IMR-90 (cell line): Measurements from ENCODE around the gene ZNF888. TPM values are rescaled to one million over a fixed set of nuclear protein-coding genes. Genes with fewer than 3 reads are reported as not detected.

Experiments
- ATAC-seq: fragments of 200-7000 bp; cut with Tn5 transposase; 2 replicates; pipeline ENCODE4 v1.9.1; 2020; ENCODE audit warnings: low read depth, mild to moderate bottlenecking, moderate library complexity
- BruUV-seq: library from RNA; stranded (reverse); fragments of 400-500 nt; replicated peaks from 2 replicates; lab custom pipeline; 2021; lab: Mats Ljungman, UMichigan
- CTCF ChIA-PET: fragments of 300-600 bp; formaldehyde crosslinking; extraction: SDS; loops from one replicate; lab custom pipeline; 2021; ENCODE audit warnings: antibody characterized with exemption; lab: Yijun Ruan, JAX
- POLR2A ChIA-PET: fragments of 300-600 bp; sonication (Branson Sonifier 250); formaldehyde crosslinking; loops from one replicate; lab custom pipeline; 2022; ENCODE audit warnings: antibody characterized with exemption; ENCODE audit not compliant: unreplicated experiment; lab: Charles Lee
- DNase-seq: peaks from one replicate; pipeline ENCODE4 v3.0.0; 2013
- H2AFZ ChIP-seq: replicated peaks from 2 replicates; pipeline ENCODE3; 2013; ENCODE audit warnings: low read length, mild to moderate bottlenecking; ENCODE audit not compliant: poor library complexity
- H2AK5ac ChIP-seq: 2 replicates; pipeline ENCODE4 v1.6.1; 2013; ENCODE audit warnings: low read depth, low read length, inconsistent platforms
- H2AK9ac ChIP-seq: replicated peaks from 2 replicates; pipeline ENCODE3; 2013; ENCODE audit warnings: mild to moderate bottlenecking, low read depth, low read length, moderate library complexity; ENCODE audit not compliant: poor library complexity
- H2BK120ac ChIP-seq: 2 replicates; pipeline ENCODE4 v1.6.1; 2013; ENCODE audit warnings: low read depth, low read length, inconsistent platforms
- H2BK15ac ChIP-seq: 3 replicates; pipeline ENCODE4 v1.6.1; 2013; ENCODE audit warnings: low read depth, low read length, inconsistent platforms
- H2BK20ac ChIP-seq: 2 replicates; pipeline ENCODE4 v1.6.1; 2013; ENCODE audit warnings: low read depth, mild to moderate bottlenecking, inconsistent platforms, low read length, moderate library complexity
- H2BK5ac ChIP-seq: 2 replicates; pipeline ENCODE4 v1.6.1; 2013; ENCODE audit warnings: mild to moderate bottlenecking, low read depth, low read length, inconsistent platforms; ENCODE audit not compliant: poor library complexity, severe bottlenecking
- H3K14ac ChIP-seq: replicated peaks from 2 replicates; pipeline ENCODE4 v1.6.1; 2013; ENCODE audit warnings: low read depth, low read length, inconsistent platforms
- H3K18ac ChIP-seq: 2 replicates; pipeline ENCODE4 v1.6.1; 2013; ENCODE audit warnings: low read depth, low read length, control low read depth
- H3K23ac ChIP-seq: 2 replicates; pipeline ENCODE4 v1.6.1; 2013; ENCODE audit warnings: low read depth, low read length, inconsistent platforms
- H3K27ac ChIP-seq: 2 replicates; pipeline ENCODE4 v1.5.1; 2013; ENCODE audit warnings: mild to moderate bottlenecking, control low read depth, low read length; ENCODE audit not compliant: insufficient read depth
- H3K27me3 ChIP-seq: 2 replicates; pipeline ENCODE4 v1.6.1; 2013; ENCODE audit warnings: low read length; ENCODE audit not compliant: control insufficient read depth, insufficient read depth
- H3K36me3 ChIP-seq: 2 replicates; pipeline ENCODE4 v1.6.1; 2013; ENCODE audit warnings: low read length, mixed read lengths; ENCODE audit not compliant: control insufficient read depth, insufficient read depth
- H3K4ac ChIP-seq: 2 replicates; pipeline ENCODE4 v1.6.1; 2013; ENCODE audit warnings: low read depth, low read length, inconsistent platforms
- H3K4me1 ChIP-seq: 2 replicates; pipeline ENCODE4 v1.6.1; 2013; ENCODE audit warnings: low read length, mixed read lengths; ENCODE audit not compliant: control insufficient read depth, insufficient read depth
- H3K4me2 ChIP-seq: 2 replicates; pipeline ENCODE4 v1.6.1; 2013; ENCODE audit warnings: low read depth, mild to moderate bottlenecking, control low read depth, low read length, moderate library complexity
- H3K4me3 ChIP-seq: 2 replicates; pipeline ENCODE4 v1.5.1; 2013; ENCODE audit warnings: low read depth, mild to moderate bottlenecking, control low read depth, low read length, moderate library complexity; ENCODE audit not compliant: insufficient read depth
- H3K56ac ChIP-seq: 2 replicates; pipeline ENCODE4 v1.6.1; 2013; ENCODE audit warnings: low read length, inconsistent platforms; ENCODE audit not compliant: insufficient read depth; ENCODE audit errors: extremely low read depth
- H3K79me1 ChIP-seq, 2 experiments: 2 replicates each; pipeline ENCODE4 v1.6.1; 2013; ENCODE audit warnings: low read length in 2 of 2, inconsistent platforms in 1 of 2, low read depth in 1 of 2
- H3K9ac ChIP-seq: 2 replicates; pipeline ENCODE4 v1.6.1; 2013; ENCODE audit warnings: low read depth, low read length, control low read depth
- H3K9me1 ChIP-seq: 2 replicates; pipeline ENCODE4 v1.6.1; 2013; ENCODE audit warnings: low read length, inconsistent platforms; ENCODE audit not compliant: insufficient read depth
- H3K9me3 ChIP-seq: 2 replicates; pipeline ENCODE4 v1.6.1; 2013; ENCODE audit warnings: low read length; ENCODE audit not compliant: control insufficient read depth, insufficient read depth
- H4K20me1 ChIP-seq: 2 replicates; pipeline ENCODE4 v1.6.1; 2013; ENCODE audit warnings: low read length, inconsistent platforms; ENCODE audit not compliant: insufficient read depth
- H4K5ac ChIP-seq: 2 replicates; pipeline ENCODE4 v1.6.1; 2013; ENCODE audit warnings: mild to moderate bottlenecking, low read depth, low read length, control low read depth
- H4K8ac ChIP-seq, 2 experiments: 2 replicates each; pipeline ENCODE4 v1.6.1; 2013; ENCODE audit warnings: low read depth in 2 of 2, low read length in 2 of 2, control low read depth in 1 of 2, inconsistent platforms in 1 of 2
- H4K91ac ChIP-seq: 2 replicates; pipeline ENCODE4 v1.6.1; 2013; ENCODE audit warnings: low read depth, low read length, inconsistent platforms; ENCODE audit not compliant: insufficient read depth
- MAZ ChIP-seq: IDR thresholded peaks from 2 replicates; pipeline ENCODE4 v1.6.1; 2012; ENCODE audit warnings: low read depth, mild to moderate bottlenecking, low read length, improper control_type of control experiment, moderate library complexity, borderline replicate concordance
- MXI1 ChIP-seq: IDR thresholded peaks from 2 replicates; pipeline ENCODE4 v1.6.1; 2012; ENCODE audit warnings: low read depth, mild to moderate bottlenecking, low read length, moderate library complexity, borderline replicate concordance
- POLR2A ChIP-seq: IDR thresholded peaks from 2 replicates; pipeline ENCODE4 v1.6.1; 2012; ENCODE audit warnings: mild to moderate bottlenecking, low read depth, low read length
- RAD21 ChIP-seq: IDR thresholded peaks from 2 replicates; pipeline ENCODE4 v1.6.1; 2012; ENCODE audit warnings: low read length, improper control_type of control experiment
- SMC3 ChIP-seq: fragments of 150-350 bp; IDR thresholded peaks from 2 replicates; pipeline ENCODE4 v1.6.1; 2016; ENCODE audit warnings: low read depth, mild to moderate bottlenecking, antibody characterized with exemption, low read length, moderate library complexity
- WGBS, 2 experiments: methylation state at CpG; one replicate each; pipeline versions ENCODE4 v1.1.5 to v1.1.7; 2013; ENCODE audit warnings: missing lambda C conversion rate in 2 of 2; ENCODE audit not compliant: insufficient read length in 1 of 2; ENCODE audit errors: extremely low coverage in 2 of 2; 5-methylcytosine and 5-hydroxymethylcytosine counted together
- dilution Hi-C: fragments of 300-500 bp; cut with HindIII; formaldehyde crosslinking; loops from one replicate; pipeline ENCODE4 v1.14.3; 2018; ENCODE audit warnings: low sequenced_read_pairs; ENCODE audit not compliant: unreplicated experiment
- in situ Hi-C: fragments of 300-500 bp; cut with MboI; formaldehyde crosslinking; loops from 3 replicates; pipeline ENCODE4 v1.14.3; 2019; ENCODE audit warnings: low sequenced_read_pairs, inconsistent platforms, mixed read lengths
- intact Hi-C: fragments of 100-400 bp; cut with micrococcal nuclease; formaldehyde crosslinking; loops from 2 replicates; pipeline ENCODE4 v1.10.0; 2022
- polyA plus RNA-seq, 3 experiments: library from polyadenylated mRNA; depleted of rRNA; stranded (reverse); fragments of >200 nt; gene quantifications; 2 replicates each; pipeline ENCODE4 v1.2.3, GENCODE V29; 2012; ENCODE audit warnings: low replicate concordance in 1 of 3
- total RNA-seq: library from RNA; depleted of rRNA; stranded (reverse); fragments of >200 nt; gene quantifications from 2 replicates; pipeline ENCODE4 v1.2.3, GENCODE V29; 2012

The ZNF888 gene
- total and polyA plus RNA-seq, 2 of the 4 experiments (the other 2 are of a cell fraction), result 0.82 to 6.1 TPM

GRCh38 chr19:52956917-52957316, 33.7 kb upstream of the ZNF888 start:
- Histone ChIP-seq H4K20me1 (no peaks in the 10 kb centered on the region; the same call in 1 of the 2 replicates), H3K27ac (no peak overlapping the region), H3K56ac (no peak overlapping the region), H3K9me1 (no peaks in the 10 kb centered on the region), H3K9me3 (peaks cover 27% of the 10 kb centered on the region), H2BK20ac (no peak overlapping the region), H3K4me3 (no peak overlapping the region), H2BK5ac (no peak overlapping the region), H2BK120ac (no peak overlapping the region), H2BK15ac (no peak overlapping the region), H3K18ac (no peak overlapping the region), H3K9ac (no peak overlapping the region), H4K5ac (no peak overlapping the region), H3K27me3 (no peaks in the 10 kb centered on the region), H4K8ac (no peak overlapping the region), H3K23ac (no peak overlapping the region), H3K4me2 (no peak overlapping the region), H3K79me1 (peaks cover 10 to 24% of the 10 kb centered on the region in 2 experiments), H3K36me3 (peaks cover 30% of the 10 kb centered on the region), H3K14ac (no peak overlapping the region), H2AK5ac (no peak overlapping the region), H4K91ac (no peak overlapping the region), H2AK9ac (no peak overlapping the region), H2AFZ (no peak overlapping the region), H3K4ac (no peak overlapping the region), H3K4me1 (0 out of 2 replicates have a peak, but pooled peaks cover 2% of the 10 kb centered on the region)
- WGBS, 2 experiments, result 98% methylated on average over 8 of the region's 10 CpGs; no CpG with 5 or more reads in 1 of the 2 experiments
- dilution Hi-C loops, result no loop called here
- in situ Hi-C loops, result no loop called here
- ATAC-seq (no peak), DNase-seq (no peak)
- no TSS peak for BruUV-seq
- intact Hi-C loops, result no loop called here
- CTCF ChIA-PET, result no interaction called here
- POLR2A ChIA-PET, result no interaction called here
- TF ChIP-seq POLR2A, result no peak
- TF ChIP-seq MAZ, result no peak
- TF ChIP-seq MXI1, result no peak
- TF ChIP-seq RAD21, result no peak
- no peak for TF ChIP-seq SMC3
